GM19025 (cell line): Measurements from ENCODE around the gene POC1B.
A peak's percentile ranks its signal among the peaks of the same experiment; 100 is the strongest.

Source experiments
- ATAC-seq: cut with Tn5 transposase; IDR thresholded peaks from one replicate; pipeline ENCODE4 v1.9.1; 2021; ENCODE audit warnings: mild to moderate bottlenecking, low read depth, moderate library complexity; ENCODE audit not compliant: unreplicated experiment

Gene POC1B

DNA sequence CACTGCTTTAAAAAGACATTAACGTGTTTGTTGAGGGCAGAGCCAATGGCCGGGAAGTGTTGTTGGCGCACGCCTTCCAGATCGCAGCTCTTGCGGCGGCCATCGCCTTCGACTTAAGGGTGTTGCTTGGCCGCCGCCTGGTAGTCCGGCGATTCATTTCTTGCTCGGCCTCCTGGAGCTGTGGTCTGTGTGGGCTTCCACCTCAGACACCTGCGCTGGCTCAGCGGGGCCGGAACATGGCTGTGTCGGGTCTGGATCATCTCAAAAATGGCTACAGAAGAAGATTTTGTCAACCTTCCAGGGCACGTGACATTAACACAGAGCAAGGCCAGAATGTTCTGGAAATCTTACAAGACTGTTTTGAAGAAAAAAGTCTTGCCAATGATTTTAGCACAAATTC lies 26.0 kb downstream of the POC1B start:
- no peak for ATAC-seq

DNA sequence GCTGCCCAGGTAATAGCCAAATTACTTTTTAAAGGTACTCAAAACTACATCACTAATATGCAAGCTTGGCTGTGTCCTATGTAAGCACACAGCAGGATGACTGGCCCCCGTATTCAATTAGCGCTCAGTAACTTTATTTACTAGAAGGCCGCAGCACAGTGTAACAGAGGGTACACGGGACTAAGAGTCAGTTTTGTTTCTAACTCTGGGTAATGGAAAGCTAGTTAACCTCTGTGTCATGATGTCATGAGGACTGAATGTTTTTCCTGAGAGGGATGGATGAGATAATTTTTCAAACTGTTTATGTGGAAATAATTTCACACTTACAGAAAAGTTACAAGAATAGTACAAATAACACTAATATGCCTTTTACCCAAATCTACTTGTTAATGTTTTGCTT lies 28.4 kb downstream of the POC1B start:
- ATAC-seq, result no peak

DNA sequence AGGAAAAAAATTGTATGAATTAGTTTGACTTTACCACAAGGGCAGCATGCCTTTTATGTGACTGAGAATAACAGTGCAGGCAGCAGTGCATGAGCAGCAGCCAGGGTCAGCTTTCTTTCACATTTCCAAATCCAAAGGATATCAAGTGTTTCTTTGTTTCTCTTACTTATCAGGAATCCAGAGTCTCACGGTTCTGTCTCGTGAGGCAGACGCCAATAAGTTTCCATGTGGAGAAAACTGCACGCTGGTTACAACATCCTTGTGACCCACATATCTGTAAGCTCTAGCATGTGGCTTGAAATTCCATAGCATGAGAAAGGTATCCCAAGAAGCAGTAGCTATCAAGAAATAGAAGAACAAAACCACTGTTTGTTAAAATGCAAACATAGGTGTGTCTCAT lies 28.8 kb downstream of the POC1B start:
- ATAC-seq, result no peak

DNA sequence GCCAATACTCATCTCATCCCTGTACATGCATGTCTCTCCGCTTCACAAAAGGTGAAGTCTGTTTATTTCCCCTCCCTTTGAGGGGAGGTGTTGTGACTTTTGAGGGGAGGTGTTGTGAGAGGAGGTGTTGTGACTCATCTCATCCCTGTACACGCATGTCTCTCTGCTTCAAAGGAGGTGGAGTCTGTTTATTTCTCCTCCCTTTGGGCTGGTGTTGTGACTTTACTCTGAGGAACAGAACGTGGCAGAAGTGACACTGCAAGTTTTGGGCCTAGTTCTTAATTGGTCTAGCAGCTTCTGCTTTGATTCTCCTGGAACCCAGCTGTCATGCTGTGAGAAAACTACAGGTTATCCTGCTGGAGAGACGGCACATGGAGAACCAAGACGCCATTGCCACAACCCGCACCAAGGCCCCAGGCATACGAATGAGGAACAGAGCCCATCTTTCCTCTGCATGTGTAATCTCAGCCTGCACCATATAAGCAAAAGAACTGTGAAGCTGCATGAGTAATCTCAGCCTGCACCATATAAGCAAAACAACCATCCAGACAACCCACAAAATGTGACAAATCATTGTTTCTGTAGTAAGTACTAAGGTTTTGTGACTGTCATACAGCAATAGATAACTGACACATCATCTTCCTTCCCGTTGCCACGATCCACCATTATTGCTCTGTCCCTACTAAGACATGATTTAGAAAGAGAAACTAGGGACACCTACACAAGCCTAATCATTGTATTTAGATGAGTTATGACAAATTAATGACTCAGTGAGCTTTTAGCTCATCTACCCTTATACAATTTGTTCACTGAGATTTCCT lies 31.2 kb downstream of the POC1B start:
- peak; percentile 62 for ATAC-seq

DNA sequence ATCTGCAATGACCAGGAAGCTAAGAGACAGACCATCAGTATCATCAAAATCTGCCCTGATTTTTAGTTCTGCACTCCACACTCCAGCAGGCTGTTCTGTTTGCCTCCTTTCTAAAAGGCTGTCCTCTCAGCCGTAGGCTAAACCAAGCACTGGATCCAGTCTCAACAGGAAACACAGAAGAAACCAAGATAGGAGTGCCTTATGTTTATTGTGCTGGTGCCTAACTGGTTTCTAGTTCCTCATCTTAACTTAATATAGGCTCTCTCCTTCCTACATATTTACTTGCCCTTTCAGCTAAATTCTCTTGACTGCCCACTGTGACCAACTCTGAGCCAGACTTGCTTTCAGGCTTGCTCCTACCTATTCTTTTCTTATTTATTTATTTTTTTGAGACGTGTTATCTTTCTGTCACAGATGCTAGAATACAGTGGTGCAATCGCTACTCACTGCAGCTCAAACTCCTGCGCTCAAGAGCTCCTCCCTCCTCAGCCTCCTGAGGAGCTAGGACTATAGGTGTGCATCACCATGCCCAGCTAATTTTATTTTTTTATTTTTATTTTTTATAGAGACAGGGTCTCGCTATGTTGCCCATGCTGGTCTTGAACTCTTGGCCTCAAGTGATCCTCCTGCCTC lies 32.1 kb downstream of the POC1B start:
- ATAC-seq, result no peak

DNA sequence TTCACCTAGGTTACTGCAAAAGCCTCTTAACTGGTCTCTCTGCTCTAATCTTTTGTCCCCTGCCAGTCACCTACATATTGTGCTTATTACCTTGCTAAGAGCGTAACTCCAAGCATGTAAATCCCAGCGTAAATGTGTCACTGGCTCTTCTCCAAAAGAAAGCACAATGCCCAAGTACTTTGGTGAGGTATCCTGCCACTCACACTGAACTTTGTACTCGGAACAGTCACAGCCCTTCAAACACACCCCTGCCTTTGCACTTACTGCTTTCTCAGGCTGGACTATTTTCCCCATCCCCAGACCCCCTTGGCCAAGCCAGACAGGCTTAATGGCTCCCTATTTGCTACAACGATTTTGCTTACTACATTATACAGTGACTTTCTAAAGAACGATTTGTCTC lies 33.0 kb downstream of the POC1B start:
- no peak for ATAC-seq

DNA sequence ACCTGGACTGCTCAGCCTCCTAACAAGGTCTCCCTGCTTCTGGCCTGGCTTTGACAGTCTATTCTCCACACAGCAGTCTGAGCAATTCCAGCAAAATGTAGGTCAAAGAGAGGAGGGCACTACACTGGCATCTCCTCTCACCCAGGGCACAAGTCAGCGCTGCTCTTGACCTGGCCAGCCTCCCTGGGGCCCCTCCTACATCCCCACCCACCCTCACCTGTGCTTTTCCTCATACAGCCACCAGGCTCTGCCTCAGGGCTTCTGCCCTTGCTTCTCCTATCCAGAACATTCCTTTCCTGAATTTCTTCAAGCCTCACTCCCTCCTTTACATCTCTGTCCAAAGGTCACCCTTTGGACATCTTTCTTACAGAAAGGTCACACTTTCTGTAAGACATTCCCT lies 34.9 kb downstream of the POC1B start:
- no peak for ATAC-seq

DNA sequence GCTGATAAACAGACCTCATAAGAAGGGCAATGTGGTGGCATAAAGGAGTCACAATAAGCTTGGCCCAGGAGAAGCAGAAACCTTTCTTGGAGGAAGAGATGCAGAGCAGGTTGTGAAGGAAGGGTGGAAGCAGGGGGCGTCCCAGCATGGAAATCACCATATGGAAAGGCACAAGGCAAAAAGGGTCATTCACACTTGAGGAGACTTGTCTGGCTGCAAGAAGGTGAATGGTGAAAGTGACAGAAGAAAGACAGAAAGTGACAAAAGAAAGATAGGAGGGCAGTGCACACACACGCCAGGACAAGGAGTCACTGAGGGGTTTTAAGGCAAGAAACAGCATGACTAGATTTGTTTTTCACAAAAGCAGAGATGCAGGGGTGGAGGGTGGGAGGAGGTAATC lies 39.6 kb downstream of the POC1B start:
- ATAC-seq, result no peak

DNA sequence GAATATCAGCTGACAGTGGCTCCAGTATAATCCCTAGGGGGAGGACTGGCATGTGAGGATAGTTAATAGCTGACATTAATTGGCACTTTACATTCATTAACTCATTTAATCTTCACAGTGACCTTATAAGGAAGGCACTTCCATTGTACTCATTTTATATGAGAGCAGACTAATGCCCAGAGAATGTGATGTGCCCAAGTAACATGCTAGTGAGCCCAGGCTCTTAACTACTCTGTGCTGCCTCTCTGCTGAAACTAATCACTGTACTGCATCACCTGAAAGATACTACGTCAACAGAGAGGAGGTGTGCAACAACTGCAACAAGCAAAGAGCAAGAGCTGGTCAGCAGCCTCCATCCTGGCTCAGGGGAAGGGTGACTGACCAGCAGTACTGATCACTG lies 41.4 kb downstream of the POC1B start:
- no peak for ATAC-seq

DNA sequence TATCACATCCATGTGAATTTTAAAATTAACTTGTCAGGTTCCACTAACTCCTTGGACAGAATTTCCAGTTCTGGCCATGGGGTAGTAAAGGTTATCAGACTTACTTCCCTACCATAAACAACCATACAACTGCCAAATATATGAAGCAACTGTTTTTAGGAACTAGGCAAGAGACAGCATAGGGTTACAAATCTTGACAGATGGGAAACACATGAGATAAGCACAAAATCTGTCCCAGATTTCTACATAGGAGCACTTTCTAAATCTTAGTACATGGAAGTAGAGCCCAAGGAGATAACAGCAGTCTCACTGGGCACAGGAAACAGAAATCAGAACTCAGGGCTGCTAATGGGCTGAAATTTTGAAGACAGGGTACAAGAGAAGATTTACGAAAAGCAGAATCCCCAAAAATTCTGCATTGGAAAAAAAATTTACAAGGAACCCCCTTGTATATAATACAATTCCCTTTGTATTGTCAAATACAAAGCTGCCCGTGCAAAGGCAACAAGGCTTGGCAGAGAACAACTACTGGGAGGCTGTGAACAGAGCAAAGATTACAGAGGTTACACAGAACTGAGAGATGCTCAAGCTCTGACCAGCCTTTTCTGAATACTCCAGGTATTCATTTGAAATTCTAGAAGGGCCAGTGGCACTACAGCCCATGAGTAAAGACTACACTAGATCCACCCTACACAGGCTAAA lies 44.5 kb downstream of the POC1B start:
- ATAC-seq, result no peak

DNA sequence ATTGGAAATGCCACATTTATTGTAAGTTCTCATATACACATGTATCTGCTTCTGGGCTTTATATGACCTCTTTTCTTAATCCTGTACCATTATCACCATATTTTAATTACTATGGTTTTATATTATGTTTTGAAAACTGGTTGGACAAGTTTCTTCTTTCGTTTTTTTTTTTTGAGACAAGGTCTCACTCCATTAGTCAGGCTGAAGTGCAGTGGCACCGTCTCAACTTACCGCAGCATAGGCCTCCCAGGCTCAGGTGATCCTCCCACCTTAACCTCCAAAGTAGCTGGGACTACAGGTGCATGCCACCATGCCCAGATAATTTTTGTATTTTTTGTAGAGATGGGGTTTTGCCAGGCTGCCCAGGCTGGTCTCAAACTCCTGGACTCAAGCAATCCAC lies 45.9 kb downstream of the POC1B start:
- no peak for ATAC-seq

DNA sequence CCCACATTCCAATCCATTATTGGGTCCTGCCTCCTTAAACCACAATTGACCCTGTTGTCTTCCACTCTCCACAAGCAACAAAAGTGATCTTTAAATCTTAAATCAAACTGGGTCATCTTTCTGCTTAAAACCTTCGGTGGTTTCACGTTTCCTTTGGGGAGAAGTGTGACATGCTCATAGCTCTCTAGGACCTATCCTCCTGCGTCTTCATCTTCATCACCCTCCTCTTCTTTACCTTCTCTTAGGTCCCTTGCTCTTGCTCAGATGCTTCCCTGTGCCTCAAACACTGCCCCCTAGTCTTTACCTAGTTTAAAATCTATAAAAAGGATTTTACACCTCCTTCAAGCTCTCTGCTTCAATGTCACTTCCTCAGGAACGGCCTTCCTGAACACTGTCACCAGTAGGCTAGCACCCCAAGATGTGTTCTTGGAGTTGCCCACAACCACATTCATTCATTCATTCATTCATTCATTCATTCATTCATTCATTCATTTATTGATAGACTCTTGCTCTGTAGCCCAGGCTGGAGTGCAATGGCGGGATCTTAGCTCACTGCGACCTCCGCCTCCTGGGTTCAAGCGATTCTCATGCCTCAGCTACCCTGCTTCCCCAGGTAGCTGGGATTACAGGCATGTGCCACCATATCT lies 48.1 kb downstream of the POC1B start:
- ATAC-seq, result no peak

DNA sequence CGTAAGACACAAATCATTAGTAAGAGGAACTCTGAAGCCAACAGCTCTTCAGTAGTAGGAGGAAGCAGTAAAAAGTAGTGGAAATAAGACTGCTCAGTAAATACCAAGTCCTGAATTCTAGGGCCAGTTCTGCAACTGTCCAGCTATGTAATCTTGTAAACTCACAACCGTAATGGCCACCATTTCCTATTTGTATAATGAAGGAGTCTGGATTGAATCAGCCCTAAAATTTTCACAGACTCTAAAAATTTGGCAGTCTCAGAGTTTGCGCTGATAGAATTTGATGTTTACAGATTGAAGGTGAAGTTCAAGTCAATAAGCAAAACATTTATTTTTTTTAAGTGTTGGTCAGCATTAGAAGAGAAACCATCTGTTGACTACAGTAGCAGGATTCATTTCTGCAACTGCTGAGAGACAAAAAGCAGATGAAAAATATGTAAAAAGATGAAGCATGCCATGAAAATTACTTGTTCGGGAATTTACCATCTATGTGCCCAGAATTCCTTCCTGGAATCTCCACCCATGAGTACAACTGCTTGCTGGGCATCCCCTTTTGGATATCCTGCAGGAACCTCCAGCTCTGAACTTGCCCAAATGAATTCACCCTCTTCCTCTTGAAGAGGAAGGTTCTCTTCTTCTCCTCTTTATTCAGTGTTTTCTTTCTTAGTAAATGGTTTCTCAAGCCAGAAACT lies 48.8 kb downstream of the POC1B start:
- no peak for ATAC-seq

DNA sequence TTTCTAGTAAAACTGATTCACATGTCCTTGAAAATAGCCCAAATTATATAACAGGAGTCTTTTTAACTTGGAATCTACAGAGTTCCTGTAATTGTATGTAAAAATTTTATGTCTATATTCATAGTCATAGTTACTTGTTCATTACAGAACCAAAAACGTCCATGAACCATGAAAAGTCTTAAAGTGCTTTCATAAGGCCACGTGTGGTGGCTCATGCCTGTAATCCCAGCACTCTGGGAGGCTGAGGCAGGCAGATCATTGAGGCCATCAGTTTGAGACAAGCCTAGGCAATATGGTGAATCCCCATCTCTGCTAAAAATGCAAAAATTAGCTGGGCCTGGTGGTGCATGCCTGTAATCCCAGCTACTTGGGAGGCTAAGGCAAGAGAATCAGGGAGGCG lies 49.6 kb downstream of the POC1B start:
- ATAC-seq, result no peak

DNA sequence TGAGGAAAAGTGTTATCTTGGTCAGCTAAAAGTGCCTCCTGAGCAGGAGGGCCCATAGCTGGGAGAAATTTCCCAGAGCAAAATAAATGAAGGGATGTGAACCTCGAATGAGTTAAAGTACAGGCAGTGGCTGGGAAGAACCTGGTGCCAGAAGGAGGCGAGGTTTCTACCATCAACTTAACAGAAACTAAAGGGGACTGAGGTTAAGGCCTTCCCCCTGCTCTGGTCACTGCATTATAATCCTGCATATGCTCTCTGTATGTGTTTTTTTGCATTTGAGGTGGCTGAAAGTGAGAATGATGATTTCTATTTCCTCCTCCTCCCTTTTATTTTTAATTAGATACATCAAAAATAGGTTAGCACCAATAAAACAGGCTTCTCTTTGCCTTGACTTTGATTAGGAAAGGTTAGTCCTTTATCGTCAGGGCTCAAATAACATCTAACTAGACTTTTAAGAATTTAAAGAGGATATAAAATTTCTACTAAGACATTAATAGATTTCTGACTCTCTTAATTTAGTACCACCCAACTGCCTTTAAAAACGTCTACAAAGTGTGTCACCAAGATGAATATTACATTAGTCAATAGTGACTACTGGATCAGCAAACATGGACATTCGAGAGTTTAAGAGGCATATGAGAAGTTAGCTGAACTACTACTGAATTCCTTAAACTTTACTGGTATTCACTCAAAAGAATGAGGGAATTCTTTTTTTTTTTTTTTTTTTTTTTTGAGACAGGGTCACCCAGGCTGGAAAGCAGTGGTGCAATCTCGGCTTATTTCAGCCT lies 50.5 kb downstream of the POC1B start:
- no peak for ATAC-seq

DNA sequence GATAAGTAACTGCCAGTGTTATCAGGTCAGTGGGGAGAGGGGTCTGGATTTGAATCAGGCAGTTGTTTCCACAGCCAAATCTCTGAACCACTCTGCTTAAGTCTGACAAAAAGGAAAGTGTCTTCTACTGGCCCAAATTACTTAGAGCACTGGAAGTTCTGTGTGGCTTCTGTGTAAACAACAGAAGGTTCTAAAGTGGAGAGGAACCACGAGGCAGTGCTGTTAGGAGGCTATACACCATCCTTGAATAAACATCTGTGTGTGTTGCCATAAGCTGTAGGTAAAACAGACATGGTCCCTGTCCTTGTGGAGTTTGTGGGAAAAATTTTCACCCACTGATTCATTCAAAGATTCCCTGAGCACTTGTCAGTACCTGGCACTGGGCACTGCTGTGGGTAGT lies 51.2 kb downstream of the POC1B start:
- ATAC-seq, result no peak

DNA sequence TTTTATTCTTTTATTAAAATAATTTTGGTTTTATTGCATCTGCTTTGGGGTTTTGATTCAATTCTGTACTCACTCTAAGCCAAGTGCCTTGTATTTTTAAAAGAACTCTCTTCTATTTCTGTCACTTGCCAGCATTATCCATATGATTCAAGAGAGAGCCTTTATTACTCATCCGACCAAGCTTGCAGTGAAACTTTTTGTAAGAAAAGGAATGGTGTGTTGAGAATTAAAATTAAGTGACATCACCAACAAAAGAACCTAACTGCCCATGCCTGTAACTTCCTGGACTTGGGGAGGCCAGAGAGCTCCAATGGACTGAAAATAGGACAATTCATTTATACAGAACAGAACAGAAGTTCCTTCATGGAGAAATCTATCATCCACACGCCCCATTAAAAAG lies 53.3 kb downstream of the POC1B start:
- ATAC-seq, result no peak

DNA sequence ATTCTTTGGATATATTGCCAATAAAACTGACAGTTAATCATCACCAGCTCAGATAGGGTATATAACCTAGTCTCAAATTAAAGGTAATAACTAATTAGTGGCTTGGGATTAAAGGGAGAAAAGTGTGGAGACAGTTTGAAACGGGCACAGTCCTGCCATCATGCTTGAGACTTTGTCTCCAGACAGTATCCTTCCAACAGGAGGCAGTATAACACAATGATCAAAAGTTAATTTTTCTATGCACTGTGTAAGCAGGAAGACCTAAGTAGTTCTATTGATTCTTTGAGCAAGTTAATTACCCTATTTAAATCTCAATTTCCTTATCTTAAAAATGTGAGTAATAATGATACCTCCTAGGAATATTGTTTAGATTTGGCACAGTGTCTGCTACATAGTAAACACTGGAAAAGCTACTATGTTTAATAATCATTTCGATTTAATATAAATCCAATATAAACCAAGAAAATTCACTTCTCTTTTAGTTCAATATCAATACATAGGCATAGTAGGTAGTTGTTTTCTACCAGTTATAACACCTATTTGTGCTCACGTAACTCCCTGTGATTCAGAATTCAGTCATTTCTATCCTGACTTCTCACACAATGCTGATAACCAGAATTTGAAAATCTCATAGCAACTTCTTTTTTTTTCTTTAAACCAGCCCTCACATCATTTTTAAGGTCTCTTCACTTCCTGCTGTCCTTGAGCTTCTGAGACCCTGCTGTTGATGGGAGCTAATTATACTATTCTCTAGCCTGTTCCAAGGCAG lies 54.9 kb downstream of the POC1B start:
- peak; percentile 39 for ATAC-seq

DNA sequence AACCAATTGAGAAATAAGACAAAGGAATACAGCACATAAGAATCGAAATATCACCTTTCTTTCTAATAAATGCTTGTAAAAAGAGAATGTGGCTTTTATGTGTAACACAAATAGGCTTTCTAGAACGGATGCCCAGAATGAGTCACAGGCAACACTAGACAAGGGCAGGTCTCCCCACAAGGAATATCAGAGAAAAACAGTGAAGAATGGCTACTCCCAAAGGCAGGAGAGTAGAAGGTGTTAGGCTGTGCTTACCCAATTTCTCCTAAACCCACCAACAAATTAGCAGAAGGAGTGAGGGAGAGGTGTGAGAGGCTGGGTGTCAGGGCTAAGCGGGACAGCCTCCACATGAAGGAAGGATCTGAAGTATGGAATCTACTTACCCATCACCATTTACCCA lies 56.5 kb downstream of the POC1B start:
- no peak for ATAC-seq
